HFFc6 (cell line): ENCODE data around the gene TRIM54. TPM values are rescaled to one million over a fixed set of nuclear protein-coding genes. Genes with fewer than 3 reads are reported as not detected.

Experiments
- DNase-seq: peaks from one replicate; pipeline ENCODE4 v3.0.0-alpha.2; 2018
- H3K27ac Mint-ChIP-seq: 2 replicates; pipeline ENCODE4 v1.8.0; 2020; ENCODE audit warnings: mild to moderate bottlenecking, mixed read lengths
- H3K27me3 Mint-ChIP-seq: 2 replicates; pipeline ENCODE4 v1.8.0; 2021; ENCODE audit warnings: mild to moderate bottlenecking, moderate library complexity, mixed read lengths; ENCODE audit not compliant: insufficient read depth
- H3K36me3 Mint-ChIP-seq: 2 replicates; pipeline ENCODE4 v1.8.0; 2021; ENCODE audit warnings: low read depth, mixed read lengths
- H3K4me1 Mint-ChIP-seq: 2 replicates; pipeline ENCODE4 v1.8.0; 2020; ENCODE audit warnings: low read depth, mixed read lengths
- H3K4me3 Mint-ChIP-seq: 2 replicates; pipeline ENCODE4 v1.8.0; 2020; ENCODE audit warnings: mild to moderate bottlenecking, moderate library complexity, mixed read lengths
- H3K9me3 Mint-ChIP-seq: 2 replicates; pipeline ENCODE4 v1.8.0; 2020; ENCODE audit warnings: mild to moderate bottlenecking, mixed read lengths
- total RNA-seq, 6 experiments: library from RNA; stranded (reverse); fragmentation: NEBNext Ultra II Directional; extraction: Animal tissue kit (Norgen Biotek cat#: 25700); gene quantifications; 2 replicates in 1 of 6; 3 replicates in 5 of 6; pipeline ENCODE4 v1.2.3, GENCODE V29; 2021
- TF ChIP-seq, protein P1 (sequence below): fragments of 200-600 bp; sonication (generic); IDR thresholded peaks from 2 replicates; pipeline ENCODE4 v1.5.0; 2021; ENCODE audit warnings: antibody characterized with exemption, mild to moderate bottlenecking

Gene TRIM54
- total RNA-seq, 6 experiments from 2014 or later = not detected

DNA sequence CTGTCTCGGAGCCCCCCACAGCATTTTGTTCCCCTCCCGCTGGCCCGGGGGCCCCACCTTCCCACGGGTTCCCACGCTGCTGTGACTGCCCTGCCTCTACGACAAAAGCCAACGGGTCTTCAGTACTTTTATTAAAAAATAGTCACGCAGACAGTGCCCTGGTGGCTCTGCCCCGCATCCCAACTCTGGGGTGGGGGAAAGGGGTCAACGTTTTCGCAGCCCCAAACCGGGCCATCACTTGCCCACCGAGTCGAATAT lies 25.0 kb downstream of the TRIM54 start:
- Mint-ChIP-seq H3K4me3 (no peak overlapping the region), H3K27me3 (peaks cover 21% of the 10 kb centered on the region), H3K36me3 (peaks cover 22% of the 10 kb centered on the region), H3K4me1 (no peaks in the 10 kb centered on the region), H3K9me3 (no peaks in the 10 kb centered on the region), H3K27ac (no peak overlapping the region)
- DNase-seq = no peak
- TF ChIP-seq, protein P1, sequence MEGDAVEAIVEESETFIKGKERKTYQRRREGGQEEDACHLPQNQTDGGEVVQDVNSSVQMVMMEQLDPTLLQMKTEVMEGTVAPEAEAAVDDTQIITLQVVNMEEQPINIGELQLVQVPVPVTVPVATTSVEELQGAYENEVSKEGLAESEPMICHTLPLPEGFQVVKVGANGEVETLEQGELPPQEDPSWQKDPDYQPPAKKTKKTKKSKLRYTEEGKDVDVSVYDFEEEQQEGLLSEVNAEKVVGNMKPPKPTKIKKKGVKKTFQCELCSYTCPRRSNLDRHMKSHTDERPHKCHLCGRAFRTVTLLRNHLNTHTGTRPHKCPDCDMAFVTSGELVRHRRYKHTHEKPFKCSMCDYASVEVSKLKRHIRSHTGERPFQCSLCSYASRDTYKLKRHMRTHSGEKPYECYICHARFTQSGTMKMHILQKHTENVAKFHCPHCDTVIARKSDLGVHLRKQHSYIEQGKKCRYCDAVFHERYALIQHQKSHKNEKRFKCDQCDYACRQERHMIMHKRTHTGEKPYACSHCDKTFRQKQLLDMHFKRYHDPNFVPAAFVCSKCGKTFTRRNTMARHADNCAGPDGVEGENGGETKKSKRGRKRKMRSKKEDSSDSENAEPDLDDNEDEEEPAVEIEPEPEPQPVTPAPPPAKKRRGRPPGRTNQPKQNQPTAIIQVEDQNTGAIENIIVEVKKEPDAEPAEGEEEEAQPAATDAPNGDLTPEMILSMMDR = no peak

DNA sequence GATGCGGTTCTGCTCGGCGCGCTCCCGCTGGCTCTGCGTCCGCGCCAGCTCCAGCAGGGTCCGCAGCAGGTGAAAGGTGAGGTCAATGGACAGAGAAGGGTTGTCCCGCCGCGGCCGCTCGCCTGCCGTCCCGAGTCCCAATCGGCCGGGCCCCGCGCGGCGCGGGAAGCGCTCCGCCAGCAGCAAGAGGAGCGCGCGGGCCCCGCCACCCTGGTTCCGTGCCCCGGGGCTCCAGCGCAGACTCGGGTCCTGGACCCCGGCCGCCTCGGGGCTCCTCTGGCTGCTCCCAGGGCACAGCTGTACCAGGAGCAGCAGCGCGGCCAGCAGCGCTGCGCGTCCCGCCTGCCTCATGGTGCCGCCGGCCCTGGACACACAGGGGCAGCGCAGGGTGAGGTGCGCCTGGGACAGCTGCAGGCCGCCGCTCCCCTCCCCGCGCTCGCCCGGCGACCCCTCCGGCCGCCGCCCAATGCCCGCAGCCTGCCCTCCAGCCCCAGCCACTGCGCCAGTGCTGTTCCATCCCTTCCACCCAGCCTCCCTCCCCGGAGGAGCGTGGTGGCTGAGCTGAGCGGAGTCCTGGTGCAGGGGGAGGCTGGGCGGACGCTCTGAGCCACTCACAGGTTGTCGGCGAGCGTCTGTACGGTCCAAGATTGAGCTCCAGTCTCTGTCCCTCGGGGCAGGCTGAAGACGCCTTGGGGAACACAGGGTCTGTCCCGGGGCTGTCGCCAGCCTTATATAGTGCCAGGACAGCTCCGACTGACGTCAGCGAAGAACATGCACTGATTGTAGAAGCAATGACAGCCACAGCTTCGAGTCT lies 25.5 kb downstream of the TRIM54 start:
- TF ChIP-seq, protein P1 = no peak
- Mint-ChIP-seq H3K4me3 (no peak overlapping the region), H3K9me3 (no peaks in the 10 kb centered on the region), H3K27ac (no peak overlapping the region), H3K27me3 (peaks cover 21% of the 10 kb centered on the region), H3K36me3 (peaks cover 22% of the 10 kb centered on the region), H3K4me1 (no peaks in the 10 kb centered on the region)
- no peak for DNase-seq

DNA sequence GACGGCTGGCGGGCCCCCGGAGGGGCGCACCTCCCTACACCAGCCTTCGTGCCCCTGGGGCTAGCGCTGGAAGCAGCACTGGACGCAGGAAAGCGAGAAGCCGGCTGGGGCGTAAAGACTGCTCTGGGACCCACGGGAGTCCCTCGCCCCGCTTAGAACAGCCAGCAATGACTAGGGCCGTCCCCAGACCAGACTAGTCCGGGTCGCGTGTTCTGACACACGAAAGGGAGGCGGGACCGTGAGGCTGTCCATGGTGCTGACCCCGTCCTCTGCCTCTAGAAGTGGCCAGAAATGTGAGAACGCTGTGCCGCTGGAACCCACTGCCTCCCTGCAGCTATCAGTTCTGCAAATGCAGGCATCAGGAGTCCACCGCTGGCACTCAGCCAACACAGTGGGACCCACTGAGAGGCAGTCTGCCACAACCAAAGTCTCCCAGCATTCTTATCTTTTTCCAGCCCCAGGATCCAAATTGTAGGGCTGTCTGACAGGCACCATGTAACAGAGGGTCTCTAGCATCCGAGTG lies 26.2 kb downstream of the TRIM54 start, which contains the start of gene UCN:
Gene UCN, minus strand, starts transcription at position 87 of the 523 bp plus-strand sequence. CDS start 550 bp downstream, outside the sequence.
- Mint-ChIP-seq H3K4me3 (no peak within 1 kb of the TSS), H3K27me3 (peaks cover 21% of the 10 kb centered on the region), H3K27ac (no peak within 1 kb of the TSS), H3K9me3 (no peaks in the 10 kb centered on the region), H3K36me3 (peaks cover 22% of the 10 kb centered on the region), H3K4me1 (no peaks in the 10 kb centered on the region)
- peak; percentile 17 for DNase-seq
- TF ChIP-seq, protein P1 = no peak

DNA sequence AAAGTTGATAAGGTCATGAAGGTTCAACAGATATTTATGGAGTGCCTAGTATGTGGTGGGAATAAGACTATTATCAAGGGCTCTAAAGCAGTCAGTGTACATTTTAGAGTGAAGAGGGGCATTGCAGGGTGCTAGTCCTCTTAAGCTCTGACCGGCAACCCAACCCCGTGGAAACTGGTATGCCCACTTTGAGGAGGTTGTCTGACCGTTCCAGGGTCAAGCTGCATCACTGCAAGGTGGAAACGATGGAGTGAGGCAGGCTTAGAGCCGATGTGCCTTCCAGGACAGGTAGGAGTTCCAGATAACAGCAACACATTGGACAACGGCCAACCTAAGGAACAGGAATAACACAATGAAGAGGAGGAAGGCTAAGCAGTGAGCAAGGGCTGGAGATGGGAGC lies 27.4 kb downstream of the TRIM54 start:
- Mint-ChIP-seq H3K27me3 (peaks cover 23% of the 10 kb centered on the region), H3K27ac (no peak overlapping the region), H3K4me1 (no peaks in the 10 kb centered on the region), H3K9me3 (no peaks in the 10 kb centered on the region), H3K36me3 (peaks cover 22% of the 10 kb centered on the region), H3K4me3 (no peak overlapping the region)
- TF ChIP-seq, protein P1 = no peak
- DNase-seq = no peak

DNA sequence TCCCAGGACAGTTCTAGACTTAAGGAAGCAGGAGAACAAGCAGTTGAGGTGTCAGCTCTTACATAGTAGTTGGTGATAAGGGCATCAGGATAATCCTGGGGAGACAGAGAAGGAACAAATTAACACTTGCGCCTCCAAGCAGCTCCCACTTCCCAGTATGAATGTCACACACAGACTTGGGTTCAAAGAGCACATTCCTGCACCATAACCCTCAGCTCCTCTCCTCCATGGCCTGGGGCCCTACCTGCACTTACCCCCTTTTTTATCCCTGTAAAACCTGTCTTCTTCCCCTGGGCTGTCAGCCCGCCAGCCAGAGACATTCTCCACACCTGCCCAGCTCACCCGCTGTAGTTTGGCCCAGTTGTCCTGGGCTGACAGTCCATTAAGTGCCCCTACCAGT lies 29.9 kb downstream of the TRIM54 start:
- no peak overlapping the region for H3K4me3 Mint-ChIP-seq
- H3K27me3 Mint-ChIP-seq = peaks cover 9% of the 10 kb centered on the region
- H3K4me1 Mint-ChIP-seq = no peaks in the 10 kb centered on the region
- DNase-seq = no peak
- no peak overlapping the region for H3K27ac Mint-ChIP-seq
- no peaks in the 10 kb centered on the region for H3K9me3 Mint-ChIP-seq
- peaks cover 22% of the 10 kb centered on the region for H3K36me3 Mint-ChIP-seq
- TF ChIP-seq, protein P1 = no peak
